A673 (cell line): ENCODE measurements around the gene GTPBP1.

Experiments used
- CTCF ChIP-seq: fragments of 300-800, 200-600 bp; sonication (generic); conservative IDR thresholded peaks from 2 replicates; pipeline ENCODE4 v1.5.1; 2017; ENCODE audit warnings: low read depth, mild to moderate bottlenecking, antibody characterized with exemption, low read length, moderate library complexity, mixed read lengths
- EZH2 ChIP-seq: fragments of 200-600 bp; sonication (generic); IDR thresholded peaks from 2 replicates; pipeline ENCODE4 v1.6.1; 2017; ENCODE audit warnings: borderline replicate concordance, low read depth, mild to moderate bottlenecking, mixed read lengths, antibody characterized with exemption, low read length; ENCODE audit not compliant: poor library complexity, severe bottlenecking

GRCh38 chr22:38713921-38714320 lies 8.2 kb downstream of the GTPBP1 start:
- TF ChIP-seq CTCF (no peak), EZH2 (no peak)
